ENCODE measurements around the gene C17orf107.

C17orf107 gene

DNA sequence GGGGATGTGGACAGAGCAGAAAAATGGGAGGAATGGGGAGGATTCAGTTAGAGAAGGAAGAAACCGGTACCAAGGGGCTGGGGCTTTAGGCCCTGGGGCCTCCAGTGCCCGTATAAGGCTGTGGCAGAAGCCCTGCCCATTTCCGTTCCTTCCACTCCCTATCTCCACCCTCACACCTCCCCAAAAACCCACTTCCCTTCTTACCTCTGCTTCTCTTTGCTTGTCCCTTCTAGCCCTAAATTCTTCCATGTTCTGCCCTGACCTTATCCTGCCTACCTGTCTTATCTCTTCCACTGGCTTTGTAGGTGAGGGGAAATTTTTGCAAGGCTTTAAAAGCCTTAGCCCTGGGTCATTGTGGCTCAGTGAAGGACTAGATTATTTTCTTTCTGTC lies 44.8 kb downstream of the C17orf107 start:
- H3K4me3 ChIP-seq (ENCODE audit: low read length), result no peak overlapping the region
- DNase-seq (ENCODE audit: low read depth), result no peak
- TF ChIP-seq, protein P1, sequence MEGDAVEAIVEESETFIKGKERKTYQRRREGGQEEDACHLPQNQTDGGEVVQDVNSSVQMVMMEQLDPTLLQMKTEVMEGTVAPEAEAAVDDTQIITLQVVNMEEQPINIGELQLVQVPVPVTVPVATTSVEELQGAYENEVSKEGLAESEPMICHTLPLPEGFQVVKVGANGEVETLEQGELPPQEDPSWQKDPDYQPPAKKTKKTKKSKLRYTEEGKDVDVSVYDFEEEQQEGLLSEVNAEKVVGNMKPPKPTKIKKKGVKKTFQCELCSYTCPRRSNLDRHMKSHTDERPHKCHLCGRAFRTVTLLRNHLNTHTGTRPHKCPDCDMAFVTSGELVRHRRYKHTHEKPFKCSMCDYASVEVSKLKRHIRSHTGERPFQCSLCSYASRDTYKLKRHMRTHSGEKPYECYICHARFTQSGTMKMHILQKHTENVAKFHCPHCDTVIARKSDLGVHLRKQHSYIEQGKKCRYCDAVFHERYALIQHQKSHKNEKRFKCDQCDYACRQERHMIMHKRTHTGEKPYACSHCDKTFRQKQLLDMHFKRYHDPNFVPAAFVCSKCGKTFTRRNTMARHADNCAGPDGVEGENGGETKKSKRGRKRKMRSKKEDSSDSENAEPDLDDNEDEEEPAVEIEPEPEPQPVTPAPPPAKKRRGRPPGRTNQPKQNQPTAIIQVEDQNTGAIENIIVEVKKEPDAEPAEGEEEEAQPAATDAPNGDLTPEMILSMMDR (conservative IDR thresholded peaks at IDR 0.05; ENCODE audit: low read length), result no peak

DNA sequence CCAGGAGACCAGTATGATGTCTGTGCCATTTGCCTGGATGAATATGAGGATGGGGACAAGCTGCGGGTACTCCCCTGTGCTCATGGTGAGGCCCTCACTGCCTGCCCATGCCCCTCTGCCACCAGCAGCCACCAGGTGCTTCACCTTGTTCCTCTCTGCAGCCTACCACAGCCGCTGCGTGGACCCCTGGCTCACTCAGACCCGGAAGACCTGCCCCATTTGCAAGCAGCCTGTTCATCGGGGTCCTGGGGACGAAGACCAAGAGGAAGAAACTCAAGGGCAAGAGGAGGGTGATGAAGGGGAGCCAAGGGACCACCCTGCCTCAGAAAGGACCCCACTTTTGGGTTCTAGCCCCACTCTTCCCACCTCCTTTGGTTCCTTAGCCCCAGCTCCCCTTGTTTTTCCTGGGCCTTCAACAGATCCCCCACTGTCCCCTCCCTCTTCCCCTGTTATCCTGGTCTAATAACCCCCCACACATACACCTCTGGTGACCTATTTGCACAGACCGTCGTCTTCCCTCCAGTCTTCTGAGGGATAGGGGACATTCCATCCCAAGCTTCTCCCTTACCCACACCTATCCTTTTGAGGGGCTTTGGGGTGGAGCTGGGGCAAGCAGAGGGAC lies 45.3 kb downstream of the C17orf107 start:
- TF ChIP-seq, protein P1 (conservative IDR thresholded peaks at IDR 0.05; ENCODE audit: low read length), result no peak
- DNase-seq (ENCODE audit: low read depth), result no peak
- H3K4me3 ChIP-seq (ENCODE audit: low read length), result peak overlapping the region; percentile 97

DNA sequence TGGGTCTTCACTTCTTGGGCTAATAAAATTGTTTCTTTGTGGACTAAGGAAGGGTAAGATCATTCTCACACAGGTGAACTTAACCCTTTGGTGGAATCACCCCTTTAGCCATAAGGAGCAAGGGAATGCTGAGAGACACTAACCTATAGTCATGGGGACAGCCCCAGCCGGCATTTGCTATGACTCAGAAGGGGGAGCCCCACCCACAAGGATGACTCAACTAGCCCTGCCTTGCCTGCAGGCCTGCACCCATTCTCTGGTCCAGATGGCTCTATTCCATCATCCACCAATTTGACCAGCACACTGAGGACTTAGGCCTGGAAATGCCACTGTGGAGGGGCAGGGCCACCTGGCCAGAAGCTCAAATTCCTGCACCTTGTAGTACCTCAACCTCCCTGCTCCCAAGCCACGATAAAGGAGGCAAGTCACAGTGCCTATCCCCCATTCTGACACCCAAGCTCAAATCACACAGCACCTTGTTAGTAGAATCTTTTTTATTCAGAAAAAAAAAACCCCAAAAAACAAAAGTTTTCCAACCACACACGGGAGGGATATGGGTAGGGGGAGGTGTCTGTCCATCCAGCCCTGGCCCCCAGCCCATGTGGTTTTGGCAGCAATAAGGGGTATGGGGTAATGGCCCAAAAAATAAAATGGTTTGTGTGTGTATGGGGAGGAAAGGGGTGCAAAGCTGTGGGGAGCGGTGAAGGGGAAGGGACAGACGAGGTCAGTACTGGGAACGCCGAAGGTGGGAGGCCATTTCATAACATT lies 46.0 kb downstream of the C17orf107 start:
- peak overlapping the region; percentile 97 for H3K4me3 ChIP-seq (ENCODE audit: low read length)
- TF ChIP-seq, protein P1 (conservative IDR thresholded peaks at IDR 0.05; ENCODE audit: low read length), result no peak
- peak; percentile 91 for DNase-seq (ENCODE audit: low read depth)

DNA sequence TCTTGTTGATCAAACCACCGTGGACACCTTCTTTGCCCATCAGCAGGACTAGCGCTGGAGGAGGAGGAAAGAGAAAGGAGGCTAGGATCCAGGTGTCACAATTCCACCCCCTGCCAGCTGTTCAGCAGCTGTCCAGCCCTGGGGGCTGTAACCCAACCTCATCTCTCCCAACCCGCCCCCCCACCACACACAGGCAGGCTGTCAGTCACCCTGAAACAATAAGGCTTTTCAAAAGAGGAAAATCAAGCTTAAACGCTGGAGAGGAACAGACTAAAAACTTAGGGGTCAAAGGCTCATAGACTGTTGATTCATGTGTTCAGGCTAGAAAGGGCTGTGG lies 46.6 kb downstream of the C17orf107 start:
- peak overlapping the region; percentile 97 for H3K4me3 ChIP-seq (ENCODE audit: low read length)
- TF ChIP-seq, protein P1 (conservative IDR thresholded peaks at IDR 0.05; ENCODE audit: low read length), result no peak
- no peak for DNase-seq (ENCODE audit: low read depth)

DNA sequence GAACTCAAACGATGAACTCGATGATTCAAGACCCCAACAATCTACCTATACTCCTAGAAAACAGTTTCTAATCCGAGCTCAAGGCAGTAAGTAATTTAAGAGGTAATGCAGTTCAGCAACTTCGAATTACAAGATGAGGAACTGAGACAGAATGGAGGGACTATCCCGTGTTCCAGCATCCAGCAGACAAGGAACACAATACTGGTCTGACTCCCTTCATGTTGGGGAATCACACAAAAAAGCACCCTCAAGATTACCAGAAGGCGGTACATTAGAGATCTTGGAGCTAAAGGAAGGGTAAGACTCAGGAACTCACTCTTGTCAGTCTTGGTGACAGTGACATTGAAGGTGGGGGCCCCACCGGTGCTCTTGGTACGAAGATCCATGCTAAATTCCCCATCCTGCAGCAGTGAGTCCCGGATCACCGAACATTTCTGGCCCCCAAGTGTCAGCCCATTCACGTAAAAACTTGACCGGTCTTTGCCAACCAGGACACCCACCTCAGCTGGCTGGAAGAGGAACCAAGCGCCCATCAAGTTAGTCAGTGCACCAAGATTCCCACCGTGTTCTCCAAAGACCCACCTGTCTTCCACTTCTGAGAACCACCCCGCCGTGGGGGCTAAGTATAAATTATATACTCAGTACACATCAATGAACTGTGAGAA lies 47.1 kb downstream of the C17orf107 start:
- peak overlapping the region; percentile 97 for H3K4me3 ChIP-seq (ENCODE audit: low read length)
- no peak for DNase-seq (ENCODE audit: low read depth)
- TF ChIP-seq, protein P1 (conservative IDR thresholded peaks at IDR 0.05; ENCODE audit: low read length), result no peak

DNA sequence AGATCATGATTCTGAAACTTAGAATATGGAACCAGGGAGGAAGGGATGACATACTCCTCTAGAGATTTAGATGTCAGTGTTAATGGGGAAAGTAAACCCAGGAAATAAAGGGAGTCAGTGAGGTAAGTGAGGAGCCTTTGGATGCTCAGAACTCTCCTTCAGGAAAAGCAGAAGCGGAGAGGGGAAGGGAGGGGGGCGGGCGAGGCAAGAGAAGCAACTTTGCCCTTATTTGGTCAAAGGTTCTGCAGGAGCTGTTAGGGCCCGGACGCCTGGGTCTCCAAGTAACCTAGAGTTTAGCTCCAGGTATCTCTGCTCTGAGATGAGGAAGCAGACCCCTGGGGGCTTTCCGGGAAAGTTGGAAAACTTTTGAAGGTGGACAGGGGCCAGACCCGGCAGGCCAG lies 47.7 kb downstream of the C17orf107 start:
- H3K4me3 ChIP-seq (ENCODE audit: low read length), result peak overlapping the region; percentile 97
- no peak for DNase-seq (ENCODE audit: low read depth)
- TF ChIP-seq, protein P1 (conservative IDR thresholded peaks at IDR 0.05; ENCODE audit: low read length), result no peak
